Posterior vena cava (tissue), 2 donors: ENCODE results near the gene GALK2. TPM values are rescaled to one million over a fixed set of nuclear protein-coding genes. Genes with fewer than 3 reads are reported as not detected.

Source experiments
- microRNA-seq, 2 donors: library from miRNA; unstranded; fragments of <30 nt; microRNA quantifications; one replicate each; pipeline ENCODE4 v1.2.0, GENCODE V29; 2020 to 2021; ENCODE audit warnings: borderline microRNAs expressed in 2 of 2
- total RNA-seq, 2 donors: library from RNA; stranded (reverse); fragmentation: NEBNext Ultra II Directional; extraction: Animal tissue kit (Norgen Biotek cat#: 25700); gene quantifications; one replicate each; pipeline ENCODE4 v1.2.1, GENCODE V29; 2021
- donor health status: DM: yes; HTN: yes; CAD: no.
- donor health status: DM: yes; HTN: yes; CAD: no.

Gene GALK2
- total RNA-seq, 2 donors from 2014 or later, result 32.1 to 34.0 TPM

Small RNA genes lying within 50 kb of the gene (microRNA-seq; reads per million reads assigned to microRNA genes)
- 0 reads per million in 2 donors for gene MIR4716

Other genes starting within 250 kb of the GALK2 start
- gene SHC4, start 206.3 kb upstream of the GALK2 start, total RNA-seq, result 1 to 10 TPM; 6.2 to 9.7 TPM
- 10 to 100 TPM; 51.9 to 58.4 TPM for gene SECISBP2L, start 123.8 kb upstream of the GALK2 start, total RNA-seq
- 10 to 100 TPM; 80.8 to 82.4 TPM for gene COPS2, start 14.6 kb upstream of the GALK2 start, total RNA-seq